GM23338 (cell line): Measurements from ENCODE around the gene PWP2. TPM values are rescaled to one million over a fixed set of nuclear protein-coding genes. Genes with fewer than 3 reads are reported as not detected.

Experiments used
- ATAC-seq: fragments of 200-7000 bp; cut with Tn5 transposase; 3 replicates; pipeline ENCODE4 v1.9.1; 2020
- DNase-seq: peaks from one replicate; pipeline ENCODE4 v3.0.0-alpha.2; 2015; ENCODE audit warnings: low spot score
- H2AFZ ChIP-seq: fragments of 200-600 bp; sonication (generic); 2 replicates; pipeline ENCODE4 v1.8.0; 2016; ENCODE audit warnings: antibody characterized with exemption, mild to moderate bottlenecking, moderate library complexity
- H3F3A ChIP-seq: fragments of 200-600 bp; sonication (generic); replicated peaks from 2 replicates; pipeline ENCODE4 v1.8.0; 2017; ENCODE audit warnings: antibody characterized with exemption, mixed run types, low read depth
- H3K27ac ChIP-seq: fragments of 200-600 bp; sonication (generic); 2 replicates; pipeline ENCODE4 v1.6.1; 2016; ENCODE audit warnings: low read depth
- H3K27me3 ChIP-seq: fragments of 200-600 bp; sonication (generic); 2 replicates; pipeline ENCODE4 v1.8.0; 2016; ENCODE audit warnings: mild to moderate bottlenecking, mixed run types, moderate library complexity; ENCODE audit not compliant: insufficient read depth
- H3K36me3 ChIP-seq: fragments of 200-600 bp; sonication (generic); 2 replicates; pipeline ENCODE4 v1.8.0; 2016; ENCODE audit warnings: mild to moderate bottlenecking; ENCODE audit not compliant: insufficient read depth
- H3K4me1 ChIP-seq: fragments of 200-600 bp; sonication (generic); 2 replicates; pipeline ENCODE4 v1.8.0; 2016; ENCODE audit warnings: mild to moderate bottlenecking, moderate library complexity; ENCODE audit not compliant: insufficient read depth
- H3K4me2 ChIP-seq: fragments of 200-600 bp; sonication (generic); 2 replicates; pipeline ENCODE4 v1.7.1; 2017; ENCODE audit warnings: mixed run types
- H3K4me3 ChIP-seq: fragments of 200-600 bp; sonication (generic); 2 replicates; pipeline ENCODE4 v1.6.1; 2016; ENCODE audit warnings: mixed run types
- H3K79me2 ChIP-seq: fragments of 200-600 bp; sonication (generic); replicated peaks from 2 replicates; pipeline ENCODE4 v1.8.0; 2017; ENCODE audit warnings: mild to moderate bottlenecking; ENCODE audit not compliant: insufficient read depth
- H3K9me2 ChIP-seq: fragments of 200-600 bp; sonication (generic); 2 replicates; pipeline ENCODE4 v1.8.0; 2017; ENCODE audit not compliant: insufficient read depth
- H4K20me1 ChIP-seq: fragments of 200-600 bp; sonication (generic); replicated peaks from 2 replicates; pipeline ENCODE4 v1.8.0; 2017; ENCODE audit warnings: mild to moderate bottlenecking; ENCODE audit not compliant: insufficient read depth
- H3K27ac Mint-ChIP-seq: 2 replicates; pipeline ENCODE4 v1.8.0; 2020; ENCODE audit warnings: inconsistent platforms, mild to moderate bottlenecking, moderate library complexity, mixed read lengths
- H3K27me3 Mint-ChIP-seq: 3 replicates; pipeline ENCODE4 v1.8.0; 2022; ENCODE audit warnings: low read depth, mild to moderate bottlenecking, moderate library complexity, mixed read lengths, inconsistent platforms; ENCODE audit not compliant: insufficient read depth, poor library complexity
- H3K36me3 Mint-ChIP-seq: 3 replicates; pipeline ENCODE4 v1.8.0; 2021; ENCODE audit warnings: low read depth, mild to moderate bottlenecking, inconsistent platforms, moderate library complexity, mixed read lengths
- H3K4me1 Mint-ChIP-seq: 3 replicates; pipeline ENCODE4 v1.8.0; 2020; ENCODE audit warnings: mild to moderate bottlenecking, inconsistent platforms, mixed read lengths
- H3K4me3 Mint-ChIP-seq: 3 replicates; pipeline ENCODE4 v1.8.0; 2021; ENCODE audit warnings: moderate library complexity, mild to moderate bottlenecking, inconsistent platforms, mixed read lengths
- H3K9me3 Mint-ChIP-seq: 3 replicates; pipeline ENCODE4 v1.8.0; 2020; ENCODE audit warnings: moderate library complexity, mild to moderate bottlenecking, inconsistent platforms, mixed read lengths
- CREB1 ChIP-seq: fragments of 250-450 bp; sonication (Bioruptor Pico); IDR thresholded peaks from 2 replicates; pipeline ENCODE4 v1.5.0; 2020; ENCODE audit warnings: low read depth, mild to moderate bottlenecking, moderate library complexity
- CTCF ChIP-seq, 2 experiments: fragments of 200-600 bp in 1 of 2; sonication (generic) in 1 of 2; conservative IDR thresholded peaks; 2 replicates each; pipeline versions ENCODE4 v1.5.1 to v1.6.1; 2016 to 2017; ENCODE audit warnings: antibody characterized with exemption in 2 of 2, low read depth in 2 of 2, mild to moderate bottlenecking in 2 of 2, moderate library complexity in 1 of 2
- ETS1 ChIP-seq: IDR thresholded peaks from 2 replicates; pipeline ENCODE4 v1.6.1; 2016; ENCODE audit warnings: antibody characterized with exemption
- EZH2 ChIP-seq: fragments of 200-600 bp; sonication (generic); IDR thresholded peaks from one replicate; pipeline ENCODE4 v1.8.0; 2017; ENCODE audit warnings: antibody characterized with exemption, mild to moderate bottlenecking, low read depth; ENCODE audit not compliant: unreplicated experiment
- EZH2phosphoT487 ChIP-seq: fragments of 200-600 bp; sonication (generic); IDR thresholded peaks from one replicate; pipeline ENCODE4 v1.8.1; 2018; ENCODE audit warnings: antibody characterized with exemption; ENCODE audit not compliant: unreplicated experiment
- JUNB ChIP-seq: IDR thresholded peaks from one replicate; pipeline ENCODE4 v1.6.1; 2016; ENCODE audit warnings: antibody characterized with exemption; ENCODE audit not compliant: unreplicated experiment
- NANOG ChIP-seq: IDR thresholded peaks from 2 replicates; pipeline ENCODE4 v1.6.1; 2016; ENCODE audit warnings: antibody characterized with exemption, borderline replicate concordance
- POLR2AphosphoS5 ChIP-seq: IDR thresholded peaks from 2 replicates; pipeline ENCODE4 v1.6.1; 2016; ENCODE audit warnings: antibody characterized with exemption, low read depth
- STAT1 ChIP-seq: IDR thresholded peaks from one replicate; pipeline ENCODE4 v1.6.1; 2016; ENCODE audit warnings: antibody characterized with exemption; ENCODE audit not compliant: unreplicated experiment
- ZNF114 ChIP-seq: fragments of 250-450 bp; sonication (Bioruptor Pico); IDR thresholded peaks from 2 replicates; pipeline ENCODE4 v1.5.0; 2020; ENCODE audit warnings: mild to moderate bottlenecking, moderate library complexity
- ZNF331 ChIP-seq: fragments of 250-450 bp; sonication (Bioruptor Pico); IDR thresholded peaks from 2 replicates; pipeline ENCODE4 v1.5.0; 2020; ENCODE audit warnings: low read depth, mild to moderate bottlenecking, moderate library complexity
- ZNF462 ChIP-seq: fragments of 250-450 bp; sonication (Bioruptor Pico); IDR thresholded peaks from 2 replicates; pipeline ENCODE4 v1.5.0; 2020; ENCODE audit warnings: mild to moderate bottlenecking, moderate library complexity
- polyA plus RNA-seq: library from polyadenylated mRNA; unstranded; fragments of >200 nt; fragmentation: Nextera tagmentation; extraction: Ambion mirVana; gene quantifications from 2 replicates; pipeline ENCODE4 v1.2.1, GENCODE V29; 2016
- total RNA-seq: library from RNA; depleted of rRNA; stranded (reverse); fragments of >200 nt; shearing (Covaris generic); gene quantifications from 2 replicates; pipeline ENCODE4 v1.2.3, GENCODE V29; 2014
- TF ChIP-seq, protein P1 (sequence below): IDR thresholded peaks from one replicate; pipeline ENCODE4 v1.6.1; 2018; ENCODE audit warnings: antibody characterized with exemption; ENCODE audit not compliant: unreplicated experiment

PWP2 gene
- total and polyA plus RNA-seq, 2 experiments from 2014 or later = 18.2 to 59.2 TPM

DNA sequence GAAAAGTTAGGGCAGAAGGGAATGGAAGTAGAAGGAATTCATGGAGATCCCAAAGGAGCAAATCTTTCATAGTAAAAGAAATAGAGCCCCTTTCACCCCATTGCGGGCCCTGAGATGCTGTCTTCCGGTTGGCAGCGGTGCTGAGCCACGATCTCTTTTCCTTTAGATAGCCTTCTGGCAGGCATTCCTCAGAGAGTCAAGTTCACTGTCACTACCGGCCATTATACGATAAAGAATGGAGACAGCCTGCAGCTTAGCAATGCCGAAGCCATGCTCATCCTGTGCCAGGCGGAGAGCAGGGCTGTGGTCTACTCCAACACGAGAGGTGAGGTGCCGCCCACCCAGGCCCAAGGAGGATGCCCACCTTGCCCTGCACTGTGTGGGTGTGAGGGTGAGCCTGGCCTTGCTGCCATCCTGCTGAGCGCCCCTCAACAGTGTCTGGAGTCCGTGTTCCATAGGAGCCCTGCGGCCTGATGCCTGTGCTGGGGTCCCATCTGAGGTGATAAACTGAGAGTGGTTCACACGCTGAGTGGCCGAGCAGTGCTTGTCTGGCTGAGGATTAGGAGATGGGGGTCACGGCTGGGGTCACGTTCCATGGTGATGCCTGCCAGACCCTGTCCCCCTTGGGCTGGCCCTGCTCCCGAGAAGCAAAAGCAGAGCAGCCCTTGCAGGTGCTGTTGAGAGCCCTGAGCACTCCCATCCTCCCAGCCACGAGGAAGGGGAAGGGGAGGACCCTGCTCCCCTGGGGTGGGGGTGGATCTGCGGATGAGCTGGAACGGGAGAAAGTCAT is 20.4 kb upstream of the PWP2 start:
- no peaks in the 10 kb centered on the region for H3K9me3 Mint-ChIP-seq
- DNase-seq = no peak
- peaks cover 12% of the 10 kb centered on the region for H4K20me1 ChIP-seq
- no peak overlapping the region for H3K27ac ChIP-seq
- H3K9me2 ChIP-seq = no peaks in the 10 kb centered on the region
- no peak overlapping the region for H3K4me2 ChIP-seq
- H3K27me3 ChIP-seq = no peaks in the 10 kb centered on the region
- H3K36me3 ChIP-seq = peaks cover 27% of the 10 kb centered on the region; the same call in 1 of the 2 replicates
- peaks cover 60% of the 10 kb centered on the region for H3K36me3 Mint-ChIP-seq
- H3K27ac Mint-ChIP-seq = no peak overlapping the region
- no peaks in the 10 kb centered on the region for H3F3A ChIP-seq
- no peak overlapping the region for H3K4me3 ChIP-seq
- no peaks in the 10 kb centered on the region for H3K4me1 Mint-ChIP-seq
- no peaks in the 10 kb centered on the region for H3K4me1 ChIP-seq
- H3K4me3 Mint-ChIP-seq = no peak overlapping the region
- H3K79me2 ChIP-seq = no peaks in the 10 kb centered on the region; the same call in 1 of the 2 replicates
- H2AFZ ChIP-seq = no peak overlapping the region
- peaks cover 7% of the 10 kb centered on the region for H3K27me3 Mint-ChIP-seq
- TF ChIP-seq POLR2AphosphoS5 (no peak), ZNF462 (CRISPR knock-in tag) (no peak), JUNB (no peak), EZH2 (no peak), NANOG (no peak), CTCF (conservative IDR thresholded peaks at IDR 0.05; ENCODE audit: low read depth in 2 of 2) (no peak), CREB1 (no peak), ETS1 (no peak), ZNF114 (CRISPR knock-in tag) (no peak), ZNF331 (CRISPR knock-in tag) (no peak), STAT1 (no peak), EZH2phosphoT487 (no peak)
- TF ChIP-seq, protein P1, sequence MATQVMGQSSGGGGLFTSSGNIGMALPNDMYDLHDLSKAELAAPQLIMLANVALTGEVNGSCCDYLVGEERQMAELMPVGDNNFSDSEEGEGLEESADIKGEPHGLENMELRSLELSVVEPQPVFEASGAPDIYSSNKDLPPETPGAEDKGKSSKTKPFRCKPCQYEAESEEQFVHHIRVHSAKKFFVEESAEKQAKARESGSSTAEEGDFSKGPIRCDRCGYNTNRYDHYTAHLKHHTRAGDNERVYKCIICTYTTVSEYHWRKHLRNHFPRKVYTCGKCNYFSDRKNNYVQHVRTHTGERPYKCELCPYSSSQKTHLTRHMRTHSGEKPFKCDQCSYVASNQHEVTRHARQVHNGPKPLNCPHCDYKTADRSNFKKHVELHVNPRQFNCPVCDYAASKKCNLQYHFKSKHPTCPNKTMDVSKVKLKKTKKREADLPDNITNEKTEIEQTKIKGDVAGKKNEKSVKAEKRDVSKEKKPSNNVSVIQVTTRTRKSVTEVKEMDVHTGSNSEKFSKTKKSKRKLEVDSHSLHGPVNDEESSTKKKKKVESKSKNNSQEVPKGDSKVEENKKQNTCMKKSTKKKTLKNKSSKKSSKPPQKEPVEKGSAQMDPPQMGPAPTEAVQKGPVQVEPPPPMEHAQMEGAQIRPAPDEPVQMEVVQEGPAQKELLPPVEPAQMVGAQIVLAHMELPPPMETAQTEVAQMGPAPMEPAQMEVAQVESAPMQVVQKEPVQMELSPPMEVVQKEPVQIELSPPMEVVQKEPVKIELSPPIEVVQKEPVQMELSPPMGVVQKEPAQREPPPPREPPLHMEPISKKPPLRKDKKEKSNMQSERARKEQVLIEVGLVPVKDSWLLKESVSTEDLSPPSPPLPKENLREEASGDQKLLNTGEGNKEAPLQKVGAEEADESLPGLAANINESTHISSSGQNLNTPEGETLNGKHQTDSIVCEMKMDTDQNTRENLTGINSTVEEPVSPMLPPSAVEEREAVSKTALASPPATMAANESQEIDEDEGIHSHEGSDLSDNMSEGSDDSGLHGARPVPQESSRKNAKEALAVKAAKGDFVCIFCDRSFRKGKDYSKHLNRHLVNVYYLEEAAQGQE = no peak
- ATAC-seq = no peak
